Neural cell (in vitro differentiated cells): ENCODE measurements around the gene PREP. TPM values are rescaled to one million over a fixed set of nuclear protein-coding genes. Genes with fewer than 3 reads are reported as not detected.

ENCODE experiments used
- H2AFZ ChIP-seq: fragments of 200-600, 300-800 bp; sonication (generic), shearing (Covaris generic); 2 replicates; pipeline ENCODE4 v1.6.0; 2014; ENCODE audit warnings: low read depth, mild to moderate bottlenecking, antibody characterized with exemption, low read length, moderate library complexity
- H3F3A ChIP-seq: fragments of 200-600 bp; shearing (Covaris generic); 2 replicates; pipeline ENCODE4 v1.6.1; 2016; ENCODE audit warnings: mild to moderate bottlenecking, moderate library complexity, mixed read lengths, antibody characterized with exemption, low read length; ENCODE audit not compliant: insufficient read depth, poor library complexity, severe bottlenecking
- H3K27ac ChIP-seq: fragments of 200-600, 300-800 bp; sonication (generic), shearing (Covaris generic); 2 replicates; pipeline ENCODE4 v1.5.1; 2014; ENCODE audit warnings: mild to moderate bottlenecking, low read length, moderate library complexity
- H3K27me3 ChIP-seq: fragments of 300-800, 200-600 bp; sonication (generic), shearing (Covaris generic); 2 replicates; pipeline ENCODE4 v1.6.0; 2014; ENCODE audit warnings: mild to moderate bottlenecking, low read depth, low read length, moderate library complexity; ENCODE audit not compliant: insufficient read depth
- H3K36me3 ChIP-seq: fragments of 300-800, 200-600 bp; sonication (generic), shearing (Covaris generic); 2 replicates; pipeline ENCODE4 v1.5.1; 2014; ENCODE audit warnings: mild to moderate bottlenecking, antibody characterized with exemption, low read length, moderate library complexity; ENCODE audit not compliant: insufficient read depth
- H3K4me2 ChIP-seq: fragments of 300-800, 200-600 bp; sonication (generic), shearing (Covaris generic); 2 replicates; pipeline ENCODE4 v1.6.0; 2014; ENCODE audit warnings: mild to moderate bottlenecking, low read length
- H3K4me3 ChIP-seq: fragments of 300-800, 200-600 bp; sonication (generic), shearing (Covaris generic); 2 replicates; pipeline ENCODE4 v1.5.1; 2014; ENCODE audit warnings: mild to moderate bottlenecking, low read length, moderate library complexity
- H3K79me2 ChIP-seq: fragments of 200-600 bp; shearing (Covaris generic); replicated peaks from 2 replicates; pipeline ENCODE4 v1.6.0; 2014; ENCODE audit warnings: mild to moderate bottlenecking, low read length, moderate library complexity; ENCODE audit not compliant: insufficient read depth
- H3K9ac ChIP-seq: fragments of 300-800, 200-600 bp; sonication (generic), shearing (Covaris generic); 2 replicates; pipeline ENCODE4 v1.6.1; 2016; ENCODE audit warnings: mild to moderate bottlenecking, low read length, mixed read lengths
- H3K9me2 ChIP-seq: fragments of 200-600 bp; shearing (Covaris generic); 2 replicates; pipeline ENCODE4 v1.6.1; 2016; ENCODE audit warnings: mild to moderate bottlenecking, low read length, mixed read lengths; ENCODE audit not compliant: insufficient read depth
- H3K9me3 ChIP-seq: fragments of 200-600, 300-800 bp; sonication (generic), shearing (Covaris generic); 2 replicates; pipeline ENCODE4 v1.6.1; 2016; ENCODE audit warnings: mild to moderate bottlenecking, mixed run types, low read length, moderate library complexity, mixed read lengths
- H4K20me1 ChIP-seq: fragments of 200-600 bp; shearing (Covaris generic); 2 replicates; pipeline ENCODE4 v1.6.1; 2016; ENCODE audit warnings: mild to moderate bottlenecking, mixed run types; ENCODE audit not compliant: insufficient read depth
- CTCF ChIP-seq: fragments of 450-650 bp; IDR thresholded peaks from 2 replicates; pipeline ENCODE4 v1.5.1; 2014; ENCODE audit warnings: antibody characterized with exemption, mild to moderate bottlenecking, moderate library complexity; ENCODE audit not compliant: poor library complexity, severe bottlenecking
- EP300 ChIP-seq: fragments of 450-650 bp; conservative IDR thresholded peaks from 2 replicates; pipeline ENCODE4 v1.6.1; 2014; ENCODE audit warnings: antibody characterized with exemption, mild to moderate bottlenecking, moderate library complexity; ENCODE audit not compliant: poor library complexity, severe bottlenecking
- EZH2 ChIP-seq: fragments of 200-600, 300-800 bp; shearing (Covaris generic), sonication (generic); IDR thresholded peaks from 2 replicates; pipeline ENCODE4 v1.6.1; 2014; ENCODE audit warnings: antibody characterized with exemption, low read length, borderline replicate concordance, mild to moderate bottlenecking; ENCODE audit not compliant: insufficient read depth, poor library complexity, severe bottlenecking
- MXI1 ChIP-seq: fragments of 450-650 bp; conservative IDR thresholded peaks from 2 replicates; pipeline ENCODE4 v1.6.1; 2014; ENCODE audit warnings: antibody characterized with exemption, mild to moderate bottlenecking; ENCODE audit not compliant: poor library complexity, severe bottlenecking
- POLR2AphosphoS5 ChIP-seq: IDR thresholded peaks from 2 replicates; pipeline ENCODE4 v1.6.1; 2012
- RAD21 ChIP-seq: fragments of 450-650 bp; conservative IDR thresholded peaks from 2 replicates; pipeline ENCODE4 v1.6.1; 2014; ENCODE audit warnings: antibody characterized with exemption, mild to moderate bottlenecking, moderate library complexity
- SMC3 ChIP-seq: fragments of 450-650 bp; conservative IDR thresholded peaks from 2 replicates; pipeline ENCODE4 v1.6.1; 2014; ENCODE audit warnings: antibody characterized with exemption, mild to moderate bottlenecking, moderate library complexity; ENCODE audit not compliant: poor library complexity
- TAF1 ChIP-seq: IDR thresholded peaks from 2 replicates; pipeline ENCODE4 v1.6.1; 2012; ENCODE audit warnings: low read depth
- polyA plus RNA-seq: library from polyadenylated mRNA; depleted of rRNA; stranded (reverse); fragments of >200 nt; gene quantifications from 2 replicates; pipeline ENCODE4 v1.2.3, GENCODE V29; 2014
- TF ChIP-seq, protein P1 (sequence below): IDR thresholded peaks from 2 replicates; pipeline ENCODE4 v1.6.1; 2012; ENCODE audit warnings: borderline replicate concordance

Gene PREP
- polyA plus RNA-seq, 1 donor from 2014 or later: 24.5 TPM

- Histone ChIP-seq H3K4me3 (no peak overlapping the region), H3K27ac (no peak overlapping the region), H3K9me2 (no peaks in the 10 kb centered on the region), H3K9ac (no peak overlapping the region), H4K20me1 (no peaks in the 10 kb centered on the region), H2AFZ (no peak overlapping the region), H3K27me3 (no peaks in the 10 kb centered on the region), H3K36me3 (no peaks in the 10 kb centered on the region), H3K79me2 (no peaks in the 10 kb centered on the region), H3K9me3 (no peaks in the 10 kb centered on the region), H3F3A (no peaks in the 10 kb centered on the region), H3K4me2 (no peak overlapping the region)
- TF ChIP-seq MXI1 (no peak), SMC3 (no peak), CTCF (no peak), EZH2 (no peak), TAF1 (no peak), EP300 (no peak)
- TF ChIP-seq, protein P1, sequence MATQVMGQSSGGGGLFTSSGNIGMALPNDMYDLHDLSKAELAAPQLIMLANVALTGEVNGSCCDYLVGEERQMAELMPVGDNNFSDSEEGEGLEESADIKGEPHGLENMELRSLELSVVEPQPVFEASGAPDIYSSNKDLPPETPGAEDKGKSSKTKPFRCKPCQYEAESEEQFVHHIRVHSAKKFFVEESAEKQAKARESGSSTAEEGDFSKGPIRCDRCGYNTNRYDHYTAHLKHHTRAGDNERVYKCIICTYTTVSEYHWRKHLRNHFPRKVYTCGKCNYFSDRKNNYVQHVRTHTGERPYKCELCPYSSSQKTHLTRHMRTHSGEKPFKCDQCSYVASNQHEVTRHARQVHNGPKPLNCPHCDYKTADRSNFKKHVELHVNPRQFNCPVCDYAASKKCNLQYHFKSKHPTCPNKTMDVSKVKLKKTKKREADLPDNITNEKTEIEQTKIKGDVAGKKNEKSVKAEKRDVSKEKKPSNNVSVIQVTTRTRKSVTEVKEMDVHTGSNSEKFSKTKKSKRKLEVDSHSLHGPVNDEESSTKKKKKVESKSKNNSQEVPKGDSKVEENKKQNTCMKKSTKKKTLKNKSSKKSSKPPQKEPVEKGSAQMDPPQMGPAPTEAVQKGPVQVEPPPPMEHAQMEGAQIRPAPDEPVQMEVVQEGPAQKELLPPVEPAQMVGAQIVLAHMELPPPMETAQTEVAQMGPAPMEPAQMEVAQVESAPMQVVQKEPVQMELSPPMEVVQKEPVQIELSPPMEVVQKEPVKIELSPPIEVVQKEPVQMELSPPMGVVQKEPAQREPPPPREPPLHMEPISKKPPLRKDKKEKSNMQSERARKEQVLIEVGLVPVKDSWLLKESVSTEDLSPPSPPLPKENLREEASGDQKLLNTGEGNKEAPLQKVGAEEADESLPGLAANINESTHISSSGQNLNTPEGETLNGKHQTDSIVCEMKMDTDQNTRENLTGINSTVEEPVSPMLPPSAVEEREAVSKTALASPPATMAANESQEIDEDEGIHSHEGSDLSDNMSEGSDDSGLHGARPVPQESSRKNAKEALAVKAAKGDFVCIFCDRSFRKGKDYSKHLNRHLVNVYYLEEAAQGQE: no peak
These were observed 11.2 kb downstream of the PREP start for GRCh38 chr6:105391705-105392104.

- Histone ChIP-seq H2AFZ (no peak overlapping the region), H3K9ac (no peak overlapping the region), H3K9me3 (no peaks in the 10 kb centered on the region), H3K4me2 (no peak overlapping the region), H3K27me3 (no peaks in the 10 kb centered on the region), H4K20me1 (no peaks in the 10 kb centered on the region), H3K27ac (no peak overlapping the region), H3K79me2 (no peaks in the 10 kb centered on the region), H3K36me3 (no peaks in the 10 kb centered on the region), H3K4me3 (no peak overlapping the region), H3F3A (no peaks in the 10 kb centered on the region), H3K9me2 (no peaks in the 10 kb centered on the region)
- TF ChIP-seq TAF1: no peak
- no peak for TF ChIP-seq CTCF
- no peak for TF ChIP-seq EZH2
- TF ChIP-seq SMC3: no peak
- no peak for TF ChIP-seq RAD21
- TF ChIP-seq, protein P1: no peak
- TF ChIP-seq MXI1: no peak
- TF ChIP-seq POLR2AphosphoS5: no peak
- no peak for TF ChIP-seq EP300
These were observed 13.3 kb downstream of the PREP start for GRCh38 chr6:105389543-105389942.
